ENCODE measurements around the gene SNED1. TPM values are rescaled to one million over a fixed set of nuclear protein-coding genes. Genes with fewer than 3 reads are reported as not detected.
A peak's percentile ranks its signal among the peaks of the same experiment; 100 is the strongest.

The SNED1 gene
- total RNA-seq, 1 donor from 2014 or later, result 2.8 TPM

GRCh38 chr2:241122376-241123002, 124.1 kb downstream of the SNED1 start:
- Mint-ChIP-seq H3K27ac (ENCODE audit: unreplicated experiment) (no peak overlapping the region), H3K36me3 (ENCODE audit: unreplicated experiment) (peaks cover 5% of the 10 kb centered on the region), H3K4me3 (ENCODE audit: unreplicated experiment) (no peak overlapping the region), H3K9me3 (ENCODE audit: unreplicated experiment) (no peaks in the 10 kb centered on the region), H3K27me3 (ENCODE audit: unreplicated experiment) (no peaks in the 10 kb centered on the region), H3K4me1 (ENCODE audit: low read depth, unreplicated experiment) (peaks cover 3% of the 10 kb centered on the region)
- no peak for TF ChIP-seq CTCF (IDR thresholded peaks at IDR 0.05; ENCODE audit: partially characterized antibody, unreplicated experiment)
- no peak for DNase-seq

- Mint-ChIP-seq H3K4me1 (ENCODE audit: low read depth, unreplicated experiment) (peaks cover 3% of the 10 kb centered on the region), H3K36me3 (ENCODE audit: unreplicated experiment) (peaks cover 5% of the 10 kb centered on the region), H3K9me3 (ENCODE audit: unreplicated experiment) (no peaks in the 10 kb centered on the region), H3K27me3 (ENCODE audit: unreplicated experiment) (peaks cover 4% of the 10 kb centered on the region), H3K4me3 (ENCODE audit: unreplicated experiment) (no peak overlapping the region), H3K27ac (ENCODE audit: unreplicated experiment) (no peak overlapping the region)
- TF ChIP-seq CTCF (IDR thresholded peaks at IDR 0.05; ENCODE audit: partially characterized antibody, unreplicated experiment), result no peak
- peak; percentile 40 for DNase-seq
Observed at GRCh38 chr2:241123816-241124536, 125.6 kb downstream of the SNED1 start.

GRCh38 chr2:241125626-241126025, 127.2 kb downstream of the SNED1 start:
- no peak overlapping the region for H3K4me3 Mint-ChIP-seq (ENCODE audit: unreplicated experiment)
- H3K27ac Mint-ChIP-seq (ENCODE audit: unreplicated experiment), result no peak overlapping the region
- H3K27me3 Mint-ChIP-seq (ENCODE audit: unreplicated experiment), result peaks cover 4% of the 10 kb centered on the region
- peaks cover 1% of the 10 kb centered on the region for H3K9me3 Mint-ChIP-seq (ENCODE audit: unreplicated experiment)
- no peak for TF ChIP-seq CTCF (IDR thresholded peaks at IDR 0.05; ENCODE audit: partially characterized antibody, unreplicated experiment)
- peaks cover 3% of the 10 kb centered on the region for H3K4me1 Mint-ChIP-seq (ENCODE audit: low read depth, unreplicated experiment)
- peaks cover 5% of the 10 kb centered on the region for H3K36me3 Mint-ChIP-seq (ENCODE audit: unreplicated experiment)
- no peak for DNase-seq

GRCh38 chr2:241126201-241126611, 127.8 kb downstream of the SNED1 start:
- Mint-ChIP-seq H3K4me3 (ENCODE audit: unreplicated experiment) (no peak overlapping the region), H3K36me3 (ENCODE audit: unreplicated experiment) (peaks cover under 1% of the 10 kb centered on the region), H3K4me1 (ENCODE audit: low read depth, unreplicated experiment) (peaks cover 3% of the 10 kb centered on the region), H3K27me3 (ENCODE audit: unreplicated experiment) (peaks cover 4% of the 10 kb centered on the region), H3K27ac (ENCODE audit: unreplicated experiment) (no peak overlapping the region), H3K9me3 (ENCODE audit: unreplicated experiment) (peaks cover 1% of the 10 kb centered on the region)
- no peak for TF ChIP-seq CTCF (IDR thresholded peaks at IDR 0.05; ENCODE audit: partially characterized antibody, unreplicated experiment)
- DNase-seq, result no peak

- peaks cover 4% of the 10 kb centered on the region for H3K27me3 Mint-ChIP-seq (ENCODE audit: unreplicated experiment)
- H3K36me3 Mint-ChIP-seq (ENCODE audit: unreplicated experiment), result no peaks in the 10 kb centered on the region
- no peak for TF ChIP-seq CTCF (IDR thresholded peaks at IDR 0.05; ENCODE audit: partially characterized antibody, unreplicated experiment)
- no peak for DNase-seq
- peaks cover 1% of the 10 kb centered on the region for H3K9me3 Mint-ChIP-seq (ENCODE audit: unreplicated experiment)
- H3K4me1 Mint-ChIP-seq (ENCODE audit: low read depth, unreplicated experiment), result peaks cover 3% of the 10 kb centered on the region
- H3K27ac Mint-ChIP-seq (ENCODE audit: unreplicated experiment), result no peak overlapping the region
- H3K4me3 Mint-ChIP-seq (ENCODE audit: unreplicated experiment), result no peak overlapping the region
Observed at GRCh38 chr2:241126771-241127202, 128.4 kb downstream of the SNED1 start.

Measured in glutamatergic neuron (in vitro differentiated cells).